Stomach (tissue), 4 donors: Measurements from ENCODE around the gene VSNL1.

Source experiments
- CTCF ChIP-seq, 7 experiments: fragments of 450-650 bp in 4 of 7; fragments of 200-600 bp in 3 of 7; sonication (generic) in 3 of 7; IDR thresholded peaks; one replicate each; pipeline ENCODE4 v1.5.1; 2016 to 2019; ENCODE audit warnings: antibody characterized with exemption in 7 of 7, control low read depth in 2 of 7, mild to moderate bottlenecking in 1 of 7
- EP300 ChIP-seq: sonication (generic); formaldehyde crosslinking; IDR thresholded peaks from one replicate; pipeline ENCODE4 v1.6.1; 2017; ENCODE audit warnings: antibody characterized with exemption
- POLR2A ChIP-seq, 4 donors: fragments of 450-650 bp; IDR thresholded peaks; one replicate each; pipeline ENCODE4 v1.6.1; 2016; ENCODE audit warnings: antibody characterized with exemption in 4 of 4, control low read depth in 2 of 4, mild to moderate bottlenecking in 1 of 4, moderate library complexity in 1 of 4
- POLR2AphosphoS5 ChIP-seq, 3 donors: sonication (generic); formaldehyde crosslinking; IDR thresholded peaks; one replicate each; pipeline ENCODE4 v1.6.1; 2016; ENCODE audit warnings: antibody characterized with exemption in 3 of 3

- TF ChIP-seq CTCF (IDR thresholded peaks at IDR 0.05) (no peak), EP300 (no peak), POLR2AphosphoS5 (IDR thresholded peaks at IDR 0.05) (no peak), POLR2A (IDR thresholded peaks at IDR 0.05) (no peak)
Observed at GRCh38 chr2:17495590-17495989, 44.9 kb upstream of the VSNL1 start.
